Measurements from ENCODE around the gene MTCL1.

- TF ChIP-seq CTCF (conservative IDR thresholded peaks at IDR 0.05; ENCODE audit: low read depth, low read length) (no peak), EZH2 (IDR thresholded peaks at IDR 0.05; ENCODE audit: borderline replicate concordance, low read depth, low read length, poor library complexity, severe bottlenecking) (no peak)
These were observed 45.6 kb upstream of the MTCL1 start for GRCh38 chr18:8659609-8660242.

Measured in A673 (cell line).